ENCODE data around the gene NFXL1. TPM values are rescaled to one million over a fixed set of nuclear protein-coding genes. Genes with fewer than 3 reads are reported as not detected.

NFXL1 gene
- total RNA-seq, 1 donor from 2014 or later: 11.7 TPM

DNA sequence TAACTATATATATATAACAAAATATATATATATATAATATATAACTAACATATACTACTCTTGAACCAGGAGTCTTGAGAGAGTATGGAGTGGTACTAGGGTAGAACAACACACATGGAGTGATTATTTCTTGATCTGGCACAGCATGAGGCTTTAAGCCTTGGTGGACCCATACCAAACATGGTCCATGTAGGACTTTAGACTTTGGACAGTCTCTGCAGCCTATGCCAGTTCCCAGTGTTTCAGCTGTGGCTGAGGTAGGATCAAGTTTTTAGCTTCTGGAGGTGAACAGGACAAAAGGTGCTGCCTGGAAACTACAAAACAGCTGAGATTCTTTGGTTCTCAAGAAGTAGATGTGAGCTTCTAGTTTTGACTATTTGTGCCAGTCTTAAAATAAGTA is 97.1 kb downstream of the NFXL1 start:
- Histone ChIP-seq H3K27me3 (ENCODE audit: control insufficient read depth, insufficient read depth, low read length) (no peaks in the 10 kb centered on the region), H3K36me3 (ENCODE audit: control insufficient read depth, insufficient read depth, low read length) (no peaks in the 10 kb centered on the region), H3K4me3 (ENCODE audit: low read depth, low read length) (no peak overlapping the region)
- TF ChIP-seq, protein P1, sequence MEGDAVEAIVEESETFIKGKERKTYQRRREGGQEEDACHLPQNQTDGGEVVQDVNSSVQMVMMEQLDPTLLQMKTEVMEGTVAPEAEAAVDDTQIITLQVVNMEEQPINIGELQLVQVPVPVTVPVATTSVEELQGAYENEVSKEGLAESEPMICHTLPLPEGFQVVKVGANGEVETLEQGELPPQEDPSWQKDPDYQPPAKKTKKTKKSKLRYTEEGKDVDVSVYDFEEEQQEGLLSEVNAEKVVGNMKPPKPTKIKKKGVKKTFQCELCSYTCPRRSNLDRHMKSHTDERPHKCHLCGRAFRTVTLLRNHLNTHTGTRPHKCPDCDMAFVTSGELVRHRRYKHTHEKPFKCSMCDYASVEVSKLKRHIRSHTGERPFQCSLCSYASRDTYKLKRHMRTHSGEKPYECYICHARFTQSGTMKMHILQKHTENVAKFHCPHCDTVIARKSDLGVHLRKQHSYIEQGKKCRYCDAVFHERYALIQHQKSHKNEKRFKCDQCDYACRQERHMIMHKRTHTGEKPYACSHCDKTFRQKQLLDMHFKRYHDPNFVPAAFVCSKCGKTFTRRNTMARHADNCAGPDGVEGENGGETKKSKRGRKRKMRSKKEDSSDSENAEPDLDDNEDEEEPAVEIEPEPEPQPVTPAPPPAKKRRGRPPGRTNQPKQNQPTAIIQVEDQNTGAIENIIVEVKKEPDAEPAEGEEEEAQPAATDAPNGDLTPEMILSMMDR (IDR thresholded peaks at IDR 0.05; ENCODE audit: insufficient read depth, low read length, poor library complexity, severe bottlenecking): no peak
- DNase-seq (ENCODE audit: low read depth): no peak

DNA sequence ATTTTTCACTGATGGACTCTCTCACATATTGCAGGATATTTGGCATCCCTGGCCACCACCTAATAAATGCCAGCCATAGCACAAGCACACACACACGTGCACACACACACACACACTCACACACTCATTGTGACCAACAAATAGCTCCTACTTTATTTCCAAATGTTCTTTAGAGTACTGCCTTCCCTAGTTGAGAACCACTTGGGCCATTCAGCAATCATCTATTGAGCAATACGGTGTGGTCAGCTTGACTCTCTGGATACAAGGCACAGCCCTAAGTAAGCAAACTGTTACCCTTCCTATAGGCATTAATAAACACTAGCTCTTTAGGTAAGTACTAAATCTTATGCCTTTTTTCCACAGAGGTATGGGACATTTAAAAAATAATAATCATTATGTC is 97.6 kb downstream of the NFXL1 start:
- Histone ChIP-seq H3K36me3 (ENCODE audit: control insufficient read depth, insufficient read depth, low read length) (no peaks in the 10 kb centered on the region), H3K27me3 (ENCODE audit: control insufficient read depth, insufficient read depth, low read length) (no peaks in the 10 kb centered on the region), H3K4me3 (ENCODE audit: low read depth, low read length) (no peak overlapping the region)
- DNase-seq (ENCODE audit: low read depth): no peak
- TF ChIP-seq, protein P1 (IDR thresholded peaks at IDR 0.05; ENCODE audit: insufficient read depth, low read length, poor library complexity, severe bottlenecking): no peak

DNA sequence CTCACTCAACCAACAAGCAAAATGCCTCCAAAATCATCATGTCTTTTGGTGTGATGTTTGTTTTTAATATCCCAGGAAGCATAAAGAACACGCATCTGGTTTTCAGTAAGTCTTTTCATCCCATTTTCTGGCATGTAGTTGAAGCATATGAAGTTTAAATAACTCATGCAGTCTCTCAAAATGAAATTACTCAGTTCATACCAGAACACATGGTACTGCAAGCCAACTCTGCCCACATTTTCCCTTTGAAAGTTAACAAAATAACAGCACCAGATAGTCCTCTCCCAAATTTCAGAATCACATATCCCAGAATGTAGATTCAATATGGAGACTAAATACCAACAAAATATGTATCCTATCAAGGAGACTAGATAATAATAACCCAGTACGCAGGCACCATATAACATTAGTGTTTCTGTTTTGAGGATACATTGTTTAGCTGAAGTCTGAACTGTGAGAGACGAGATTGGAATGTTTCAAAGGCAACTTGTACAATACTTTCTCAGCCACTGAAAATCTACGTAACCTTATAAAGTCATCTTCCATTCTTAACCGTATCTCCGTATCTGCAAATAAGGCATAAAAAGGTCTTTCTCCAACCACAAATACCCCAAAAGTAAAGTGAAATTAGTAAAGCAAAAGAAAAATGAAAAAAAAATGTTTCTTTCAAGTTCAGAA is 99.6 kb downstream of the NFXL1 start:
- H3K27me3 ChIP-seq (ENCODE audit: control insufficient read depth, insufficient read depth, low read length): no peaks in the 10 kb centered on the region
- no peaks in the 10 kb centered on the region for H3K36me3 ChIP-seq (ENCODE audit: control insufficient read depth, insufficient read depth, low read length)
- TF ChIP-seq, protein P1 (IDR thresholded peaks at IDR 0.05; ENCODE audit: insufficient read depth, low read length, poor library complexity, severe bottlenecking): no peak
- no peak overlapping the region for H3K4me3 ChIP-seq (ENCODE audit: low read depth, low read length)
- DNase-seq (ENCODE audit: low read depth): no peak

DNA sequence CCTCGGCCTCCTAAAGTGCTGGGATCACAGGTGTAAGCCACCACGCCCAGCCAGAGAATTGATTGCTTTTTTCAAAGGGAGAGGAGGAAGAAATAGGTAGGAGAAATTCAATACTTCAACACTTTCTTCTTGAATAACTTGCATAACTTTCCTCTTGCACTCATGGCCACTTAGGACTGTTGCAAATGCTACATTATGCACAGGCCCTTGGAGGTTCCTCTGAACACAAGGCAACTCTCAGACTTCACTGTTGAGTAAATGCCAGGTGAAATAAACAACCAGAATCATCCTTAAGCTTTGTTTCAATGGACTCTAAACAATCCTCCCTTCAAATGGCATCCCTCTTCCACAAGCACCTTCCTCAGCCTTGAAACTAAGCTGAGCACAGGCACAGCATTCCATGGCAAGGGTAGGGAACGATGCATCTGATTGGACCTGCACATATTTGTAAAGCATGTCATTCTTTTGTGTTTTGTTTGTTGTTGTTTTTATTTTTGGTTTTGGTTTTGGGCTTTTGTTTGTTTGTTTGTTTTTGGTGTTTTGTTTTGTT is 104.7 kb downstream of the NFXL1 start:
- no peak overlapping the region for H3K4me3 ChIP-seq (ENCODE audit: low read depth, low read length)
- TF ChIP-seq, protein P1 (IDR thresholded peaks at IDR 0.05; ENCODE audit: insufficient read depth, low read length, poor library complexity, severe bottlenecking): no peak
- no peaks in the 10 kb centered on the region for H3K36me3 ChIP-seq (ENCODE audit: control insufficient read depth, insufficient read depth, low read length)
- DNase-seq (ENCODE audit: low read depth): no peak
- H3K27me3 ChIP-seq (ENCODE audit: control insufficient read depth, insufficient read depth, low read length): no peaks in the 10 kb centered on the region

DNA sequence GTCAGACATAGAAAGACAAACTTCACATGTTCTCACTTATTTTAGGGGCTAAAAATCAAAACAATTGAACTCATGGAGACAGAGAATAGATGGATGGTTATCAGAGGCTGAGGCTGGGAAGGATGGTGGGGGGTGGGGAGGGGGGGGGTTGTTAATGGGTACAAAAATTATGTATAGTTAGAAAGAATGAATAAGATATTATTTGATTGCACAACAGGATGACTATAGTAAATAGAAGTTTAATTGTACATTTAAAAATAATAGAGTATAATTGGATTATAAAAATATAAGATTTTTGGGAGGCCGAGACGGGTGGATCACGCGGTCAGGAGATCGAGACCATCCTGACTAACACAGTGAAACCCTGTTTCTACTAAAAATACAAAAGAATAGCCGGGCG is 109.8 kb downstream of the NFXL1 start:
- TF ChIP-seq, protein P1 (IDR thresholded peaks at IDR 0.05; ENCODE audit: insufficient read depth, low read length, poor library complexity, severe bottlenecking): no peak
- no peak for DNase-seq (ENCODE audit: low read depth)
- Histone ChIP-seq H3K4me3 (ENCODE audit: low read depth, low read length) (no peak overlapping the region), H3K27me3 (ENCODE audit: control insufficient read depth, insufficient read depth, low read length) (no peaks in the 10 kb centered on the region), H3K36me3 (ENCODE audit: control insufficient read depth, insufficient read depth, low read length) (no peaks in the 10 kb centered on the region)
